SJSA1 (cell line): ENCODE data around the gene TRAF2. TPM values are rescaled to one million over a fixed set of nuclear protein-coding genes. Genes with fewer than 3 reads are reported as not detected.

ENCODE experiments used
- DNase-seq, 2 experiments: peaks; one replicate each; pipeline ENCODE4 v3.0.0-alpha.2; 2015 to 2020; ENCODE audit warnings: low spot score in 2 of 2, low read depth in 1 of 2
- H3K27ac ChIP-seq: fragments of 250-450 bp; sonication (Bioruptor Pico); 2 replicates; pipeline ENCODE4 v1.5.1; 2020; ENCODE audit warnings: mild to moderate bottlenecking, moderate library complexity
- H3K27me3 ChIP-seq: fragments of 250-450 bp; sonication (Bioruptor Pico); replicated peaks from 2 replicates; pipeline ENCODE4 v1.5.1; 2020; ENCODE audit warnings: mild to moderate bottlenecking, moderate library complexity
- H3K36me3 ChIP-seq: fragments of 250-450 bp; sonication (Bioruptor Pico); 2 replicates; pipeline ENCODE4 v1.5.1; 2020; ENCODE audit warnings: mild to moderate bottlenecking
- H3K4me1 ChIP-seq: fragments of 250-450 bp; sonication (Bioruptor Pico); replicated peaks from 2 replicates; pipeline ENCODE4 v1.6.1; 2021; ENCODE audit warnings: mild to moderate bottlenecking
- H3K4me3 ChIP-seq: fragments of 250-450 bp; sonication (Bioruptor Pico); 2 replicates; pipeline ENCODE4 v1.5.1; 2020; ENCODE audit warnings: mild to moderate bottlenecking
- H3K9me3 ChIP-seq: fragments of 250-450 bp; sonication (Bioruptor Pico); replicated peaks from 2 replicates; pipeline ENCODE4 v1.5.1; 2020; ENCODE audit warnings: mild to moderate bottlenecking
- total RNA-seq: library from RNA; depleted of rRNA; stranded (reverse); fragments of >200 nt; shearing (Covaris generic); gene quantifications from 2 replicates; pipeline ENCODE4 v1.2.3, GENCODE V29; 2014

Gene TRAF2
- total RNA-seq, 1 experiment from 2014 or later = 17.1 TPM

DNA sequence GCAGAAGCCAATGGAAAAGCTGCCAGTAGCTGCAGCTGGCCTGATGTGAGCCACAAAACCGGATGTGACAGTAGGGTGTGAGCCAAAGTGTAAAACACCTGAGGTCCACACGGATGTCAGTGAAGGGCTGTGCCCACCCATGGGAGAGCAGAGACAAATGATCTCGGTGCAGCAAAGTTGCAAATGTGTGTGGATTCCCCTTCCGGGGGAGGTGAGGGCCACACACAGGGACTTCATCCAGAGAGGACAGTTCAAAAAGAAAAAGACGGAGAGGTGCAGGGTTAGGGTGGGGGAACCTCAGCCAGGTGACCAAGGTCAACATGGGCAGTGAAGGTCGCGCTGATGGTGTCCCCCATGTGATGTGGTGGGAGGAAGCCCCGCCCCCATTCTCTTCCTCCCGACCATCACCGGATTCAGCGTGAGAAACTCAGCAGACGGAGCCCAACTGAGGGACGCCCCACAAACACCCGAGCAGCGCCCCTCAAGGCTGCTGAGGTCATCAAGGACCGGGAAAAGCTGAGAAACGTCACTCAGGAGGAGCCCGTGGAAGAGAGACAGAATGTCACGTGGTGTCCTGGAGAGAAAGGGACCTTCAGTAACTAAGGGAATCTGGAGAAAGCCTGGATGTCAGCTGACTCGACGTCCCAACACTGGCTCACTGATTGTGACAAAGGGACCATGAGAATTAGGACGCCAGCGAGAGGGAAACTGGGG is 79.6 kb downstream of the TRAF2 start:
- Histone ChIP-seq H3K36me3 (no peaks in the 10 kb centered on the region), H3K4me1 (no peaks in the 10 kb centered on the region), H3K4me3 (no peak overlapping the region), H3K27me3 (peaks cover 8% of the 10 kb centered on the region), H3K9me3 (no peaks in the 10 kb centered on the region), H3K27ac (no peak overlapping the region)
- no peak for DNase-seq

DNA sequence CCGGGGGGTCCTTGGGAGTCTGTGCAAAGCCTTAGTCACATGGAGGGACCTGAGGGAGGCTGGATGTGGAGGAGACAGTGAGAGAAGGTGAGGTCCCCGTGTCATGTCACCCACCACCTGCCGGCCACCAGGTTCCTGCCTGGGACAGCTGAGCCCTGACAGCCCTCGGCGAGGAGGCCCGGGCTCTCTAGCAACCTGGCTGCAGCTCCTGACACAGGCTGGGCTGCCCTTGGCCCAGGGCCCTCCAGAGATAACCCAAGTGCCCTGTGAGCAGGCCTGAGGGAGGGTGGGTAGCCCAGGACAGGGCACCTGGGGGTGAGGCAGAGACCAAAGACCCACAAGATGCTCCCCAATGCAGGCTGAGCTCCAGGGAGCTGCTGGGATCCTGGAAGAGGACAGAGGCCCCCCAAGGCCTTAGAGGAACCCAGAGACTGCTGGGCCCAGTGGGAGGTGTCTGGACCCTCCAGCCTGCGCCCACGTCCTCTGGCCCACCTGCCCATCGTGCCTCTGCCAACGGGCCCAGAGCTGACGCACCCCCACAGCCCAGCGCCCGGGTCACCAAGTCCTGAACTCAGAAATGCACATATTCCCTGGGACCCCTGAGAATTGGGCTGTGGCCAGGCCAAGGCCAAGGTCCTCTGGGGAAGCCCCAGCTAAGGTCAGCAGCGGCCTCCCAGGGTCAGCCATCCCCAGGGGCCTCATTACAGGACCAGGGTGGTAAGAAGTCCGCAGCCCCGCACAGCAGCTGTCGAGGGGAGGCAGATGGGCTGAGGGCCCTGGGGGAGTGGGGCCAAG is 82.2 kb downstream of the TRAF2 start:
- Histone ChIP-seq H3K4me1 (no peaks in the 10 kb centered on the region), H3K9me3 (no peaks in the 10 kb centered on the region), H3K27me3 (peaks cover 10% of the 10 kb centered on the region), H3K4me3 (no peak overlapping the region), H3K27ac (no peak overlapping the region), H3K36me3 (no peaks in the 10 kb centered on the region)
- no peak for DNase-seq

DNA sequence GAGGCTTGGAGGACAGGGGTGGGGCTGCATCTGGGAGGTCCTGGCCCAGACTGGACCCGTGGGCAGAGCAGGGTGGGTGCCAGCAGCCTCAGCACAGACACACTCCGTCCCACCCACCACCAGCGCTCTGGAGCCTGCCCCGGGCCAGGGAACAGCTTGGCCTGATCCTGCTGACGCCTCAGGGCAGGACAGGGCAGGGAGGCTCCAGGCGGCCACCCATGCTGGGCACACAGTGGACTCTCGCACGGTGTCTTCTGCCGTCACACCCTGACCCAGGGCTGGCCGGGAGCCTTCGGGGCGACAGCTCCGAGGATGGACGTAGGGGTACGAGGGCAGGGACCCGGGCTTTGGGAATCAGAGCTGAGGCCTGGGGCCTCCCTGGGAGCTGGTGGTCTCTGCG is 82.8 kb downstream of the TRAF2 start:
- H3K27ac ChIP-seq = no peak overlapping the region
- peaks cover 10% of the 10 kb centered on the region for H3K27me3 ChIP-seq
- H3K9me3 ChIP-seq = no peaks in the 10 kb centered on the region
- H3K4me1 ChIP-seq = no peaks in the 10 kb centered on the region
- no peak for DNase-seq
- H3K4me3 ChIP-seq = no peak overlapping the region
- H3K36me3 ChIP-seq = no peaks in the 10 kb centered on the region

- Histone ChIP-seq H3K36me3 (no peaks in the 10 kb centered on the region), H3K27me3 (peaks cover 10% of the 10 kb centered on the region), H3K9me3 (no peaks in the 10 kb centered on the region), H3K4me1 (no peaks in the 10 kb centered on the region), H3K27ac (no peak overlapping the region), H3K4me3 (no peak overlapping the region)
- no peak for DNase-seq
Measured at GRCh38 chr9:136969774-136970173, 83.5 kb downstream of the TRAF2 start.

DNA sequence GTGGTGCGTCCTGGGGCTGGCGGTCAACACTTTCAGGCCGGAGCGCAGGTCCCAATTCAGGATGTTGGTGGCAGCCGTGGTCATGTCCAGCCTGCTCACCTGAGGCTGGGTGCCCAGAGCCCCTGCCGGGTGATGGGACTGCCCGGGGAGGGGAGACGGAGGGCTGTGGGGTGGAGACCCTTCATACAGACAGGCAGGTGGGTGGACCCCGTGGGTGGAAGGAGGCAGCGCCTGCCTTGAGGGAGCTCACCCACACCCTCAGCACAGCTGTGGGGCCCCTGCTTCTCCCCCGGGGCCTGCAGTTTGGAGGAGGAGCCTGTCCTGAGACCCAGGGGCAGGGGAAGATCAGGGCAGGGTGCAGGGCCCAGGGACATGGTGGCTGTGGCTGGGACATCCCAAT is 84.0 kb downstream of the TRAF2 start:
- no peak for DNase-seq
- Histone ChIP-seq H3K4me3 (no peak overlapping the region), H3K27me3 (peaks cover 11% of the 10 kb centered on the region), H3K27ac (no peak overlapping the region), H3K36me3 (no peaks in the 10 kb centered on the region), H3K4me1 (no peaks in the 10 kb centered on the region), H3K9me3 (no peaks in the 10 kb centered on the region)

DNA sequence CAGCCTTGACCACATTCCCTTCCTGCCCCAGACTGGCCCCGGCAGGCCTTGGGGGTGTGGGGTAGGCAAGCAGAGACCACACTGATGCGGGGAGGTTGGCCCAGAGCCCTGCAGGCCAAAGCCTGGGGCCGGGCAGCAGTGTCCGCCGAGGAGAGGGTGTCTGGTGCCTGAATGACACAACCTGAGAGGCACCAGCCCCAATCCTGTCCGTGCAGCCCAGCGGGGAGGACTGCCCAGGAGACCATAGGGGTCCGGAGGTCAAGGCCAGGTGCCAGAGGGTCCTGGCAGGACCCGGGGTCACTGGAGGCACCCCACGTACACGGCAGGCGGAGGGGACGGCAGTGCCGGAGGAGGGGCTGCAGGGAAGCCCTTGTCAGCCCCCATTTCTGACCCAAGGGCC is 85.4 kb downstream of the TRAF2 start:
- Histone ChIP-seq H3K27ac (no peak overlapping the region), H3K27me3 (0 out of 2 replicates have a peak, but pooled peaks cover 4% of the 10 kb centered on the region)
- DNase-seq = no peak

GRCh38 chr9:136972335-136972734 is 86.0 kb downstream of the TRAF2 start:
- no peak for DNase-seq

More for the DNA sequence above, 85.4 kb downstream of the TRAF2 start:
- H3K4me3 ChIP-seq = no peak overlapping the region
- no peaks in the 10 kb centered on the region for H3K4me1 ChIP-seq
- H3K9me3 ChIP-seq = no peaks in the 10 kb centered on the region
- no peaks in the 10 kb centered on the region for H3K36me3 ChIP-seq

GRCh38 chr9:136972743-136973142 is 86.4 kb downstream of the TRAF2 start:
- peaks cover 1% of the 10 kb centered on the region for H3K4me1 ChIP-seq
- DNase-seq = no peak
- no peaks in the 10 kb centered on the region for H3K36me3 ChIP-seq
- H3K27ac ChIP-seq = no peak overlapping the region
- no peak overlapping the region for H3K4me3 ChIP-seq
- H3K9me3 ChIP-seq = no peaks in the 10 kb centered on the region
- H3K27me3 ChIP-seq = peaks cover 6% of the 10 kb centered on the region; the same call in 1 of the 2 replicates

More at GRCh38 chr9:136972335-136972734, 86.0 kb downstream of the TRAF2 start:
- no peak overlapping the region for H3K4me3 ChIP-seq
- H3K4me1 ChIP-seq = no peaks in the 10 kb centered on the region
- no peaks in the 10 kb centered on the region for H3K9me3 ChIP-seq
- H3K36me3 ChIP-seq = no peaks in the 10 kb centered on the region
- H3K27me3 ChIP-seq = 0 out of 2 replicates have a peak, but pooled peaks cover 4% of the 10 kb centered on the region
- no peak overlapping the region for H3K27ac ChIP-seq

GRCh38 chr9:136973618-136974617 is 87.6 kb downstream of the TRAF2 start:
- Histone ChIP-seq H3K4me1 (peaks cover 6% of the 10 kb centered on the region), H3K9me3 (no peaks in the 10 kb centered on the region), H3K36me3 (no peaks in the 10 kb centered on the region), H3K27me3 (peaks cover 9% of the 10 kb centered on the region; the same call in 1 of the 2 replicates), H3K4me3 (no peak overlapping the region), H3K27ac (no peak overlapping the region)
- DNase-seq = no peak

DNA sequence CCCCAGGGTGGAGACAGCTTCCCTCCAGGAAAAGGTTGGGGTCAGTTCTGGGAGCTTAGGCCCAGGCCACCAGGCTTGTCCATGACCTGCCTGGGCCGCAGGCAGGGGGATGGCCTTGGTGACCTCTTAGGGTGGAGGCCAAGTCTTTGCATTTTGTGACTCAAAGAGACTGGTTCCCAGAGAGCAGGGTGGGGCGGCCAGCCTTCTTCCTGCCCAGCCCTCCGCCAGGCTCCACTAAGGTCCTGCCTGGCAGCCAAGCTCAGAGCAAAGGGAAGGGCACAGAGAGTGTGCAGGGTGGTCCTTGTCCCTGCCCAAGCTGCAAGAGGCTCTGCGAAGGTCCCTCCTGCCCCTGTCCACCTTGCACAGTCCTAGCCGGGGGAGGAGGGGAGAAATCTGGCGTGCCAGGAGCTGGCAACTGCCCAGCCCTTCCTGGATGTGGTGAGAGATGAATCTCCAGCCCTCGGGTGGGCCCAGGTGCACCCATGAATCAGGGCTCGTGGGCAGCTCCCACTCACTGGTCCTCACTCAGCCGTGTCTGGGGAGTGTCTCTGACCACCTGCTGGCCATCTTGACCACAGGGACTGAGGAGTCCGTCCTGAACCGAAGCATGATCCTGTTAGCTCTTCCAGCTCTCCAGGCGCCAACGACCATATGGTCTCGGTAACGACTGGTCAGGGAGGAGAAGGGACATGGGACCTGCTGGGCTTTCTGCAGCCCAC is 88.7 kb downstream of the TRAF2 start:
- peaks cover 6% of the 10 kb centered on the region for H3K4me1 ChIP-seq
- H3K4me3 ChIP-seq = no peak overlapping the region
- H3K9me3 ChIP-seq = no peaks in the 10 kb centered on the region
- no peaks in the 10 kb centered on the region for H3K36me3 ChIP-seq
- DNase-seq = no peak
- no peak overlapping the region for H3K27ac ChIP-seq
- H3K27me3 ChIP-seq = peaks cover 9% of the 10 kb centered on the region; the same call in 1 of the 2 replicates

DNA sequence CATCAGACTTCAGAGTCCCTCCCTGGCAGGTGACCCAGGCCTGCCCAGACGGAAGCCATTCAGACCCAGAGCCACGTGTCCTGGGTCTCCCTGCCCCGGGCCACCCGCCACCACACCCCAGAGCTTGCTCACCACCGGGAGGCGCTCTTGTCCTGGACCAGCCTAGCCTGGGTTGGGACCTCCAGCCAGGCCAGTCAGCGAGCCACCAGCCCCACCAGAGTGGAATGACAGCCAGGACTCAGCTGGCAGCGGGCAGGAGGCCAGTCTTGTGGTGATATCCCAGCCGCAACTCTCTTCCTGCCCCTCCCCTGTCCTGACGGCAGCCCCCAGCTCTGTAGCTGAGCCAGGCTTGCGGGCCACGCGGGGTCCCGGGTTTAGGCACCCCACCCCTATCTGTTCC is 89.3 kb downstream of the TRAF2 start:
- DNase-seq = no peak
- Histone ChIP-seq H3K36me3 (no peaks in the 10 kb centered on the region), H3K27me3 (peaks cover 9% of the 10 kb centered on the region; the same call in 1 of the 2 replicates), H3K4me3 (no peak overlapping the region), H3K27ac (no peak overlapping the region), H3K9me3 (no peaks in the 10 kb centered on the region), H3K4me1 (peaks cover 6% of the 10 kb centered on the region)
